ENCODE results near the gene USP25. TPM values are rescaled to one million over a fixed set of nuclear protein-coding genes. Genes with fewer than 3 reads are reported as not detected.

The USP25 gene, protein sequence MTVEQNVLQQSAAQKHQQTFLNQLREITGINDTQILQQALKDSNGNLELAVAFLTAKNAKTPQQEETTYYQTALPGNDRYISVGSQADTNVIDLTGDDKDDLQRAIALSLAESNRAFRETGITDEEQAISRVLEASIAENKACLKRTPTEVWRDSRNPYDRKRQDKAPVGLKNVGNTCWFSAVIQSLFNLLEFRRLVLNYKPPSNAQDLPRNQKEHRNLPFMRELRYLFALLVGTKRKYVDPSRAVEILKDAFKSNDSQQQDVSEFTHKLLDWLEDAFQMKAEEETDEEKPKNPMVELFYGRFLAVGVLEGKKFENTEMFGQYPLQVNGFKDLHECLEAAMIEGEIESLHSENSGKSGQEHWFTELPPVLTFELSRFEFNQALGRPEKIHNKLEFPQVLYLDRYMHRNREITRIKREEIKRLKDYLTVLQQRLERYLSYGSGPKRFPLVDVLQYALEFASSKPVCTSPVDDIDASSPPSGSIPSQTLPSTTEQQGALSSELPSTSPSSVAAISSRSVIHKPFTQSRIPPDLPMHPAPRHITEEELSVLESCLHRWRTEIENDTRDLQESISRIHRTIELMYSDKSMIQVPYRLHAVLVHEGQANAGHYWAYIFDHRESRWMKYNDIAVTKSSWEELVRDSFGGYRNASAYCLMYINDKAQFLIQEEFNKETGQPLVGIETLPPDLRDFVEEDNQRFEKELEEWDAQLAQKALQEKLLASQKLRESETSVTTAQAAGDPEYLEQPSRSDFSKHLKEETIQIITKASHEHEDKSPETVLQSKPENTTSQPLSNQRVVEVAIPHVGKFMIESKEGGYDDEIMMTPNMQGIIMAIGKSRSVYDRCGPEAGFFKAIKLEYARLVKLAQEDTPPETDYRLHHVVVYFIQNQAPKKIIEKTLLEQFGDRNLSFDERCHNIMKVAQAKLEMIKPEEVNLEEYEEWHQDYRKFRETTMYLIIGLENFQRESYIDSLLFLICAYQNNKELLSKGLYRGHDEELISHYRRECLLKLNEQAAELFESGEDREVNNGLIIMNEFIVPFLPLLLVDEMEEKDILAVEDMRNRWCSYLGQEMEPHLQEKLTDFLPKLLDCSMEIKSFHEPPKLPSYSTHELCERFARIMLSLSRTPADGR
- 10 to 100 TPM; 42.7 to 44.9 TPM for total RNA-seq

DNA sequence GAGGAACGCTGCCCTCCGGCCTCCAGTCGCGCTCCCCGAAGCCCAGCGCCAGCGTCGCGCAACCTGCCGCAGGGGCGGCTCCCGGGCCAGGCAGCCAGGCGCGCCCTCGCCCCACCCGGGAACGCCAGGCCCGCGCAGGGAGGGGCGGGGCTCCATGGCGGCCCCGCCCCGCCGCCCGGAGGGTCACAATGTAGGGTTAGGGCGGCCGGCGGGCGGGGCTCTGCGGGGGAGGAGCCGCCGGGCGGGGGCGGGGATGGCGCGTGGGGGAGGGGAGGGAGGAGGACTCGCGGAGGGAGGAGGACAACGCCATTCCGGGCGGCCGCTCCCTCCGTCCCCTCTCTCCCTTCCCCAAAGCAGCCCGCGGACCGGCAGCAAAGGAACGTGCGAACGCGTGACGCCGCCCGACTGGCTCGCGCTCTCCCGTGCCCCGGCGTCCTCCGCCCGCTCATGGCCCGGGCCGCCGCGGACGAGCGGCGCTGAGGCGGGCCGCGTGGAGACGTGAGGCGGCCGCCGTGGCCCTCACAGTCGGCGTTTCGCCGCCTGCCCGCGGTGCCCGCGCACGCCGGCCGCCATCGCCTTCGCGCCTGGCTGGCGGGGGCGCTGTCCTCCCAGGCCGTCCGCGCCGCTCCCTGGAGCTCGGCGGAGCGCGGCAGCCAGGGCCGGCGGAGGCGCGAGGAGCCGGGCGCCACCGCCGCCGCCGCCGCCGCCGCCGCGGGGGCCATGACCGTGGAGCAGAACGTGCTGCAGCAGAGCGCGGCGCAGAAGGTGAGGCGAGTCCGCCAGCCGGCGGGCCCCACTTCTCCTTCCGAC is at the start of gene USP25:
Gene USP25 (plus strand): TSS at position 309 of the 810 bp plus-strand sequence. CDS start 412 bp downstream, at position 721.

